GM12874 (cell line): ENCODE measurements around the gene COL11A1.

ENCODE experiments used
- TF ChIP-seq, protein P1 (sequence below): IDR thresholded peaks from 2 replicates; pipeline ENCODE4 v1.5.1; 2011; ENCODE audit warnings: low read depth, mild to moderate bottlenecking, control low read depth, low read length, moderate library complexity; ENCODE audit not compliant: insufficient read depth

The COL11A1 gene

DNA sequence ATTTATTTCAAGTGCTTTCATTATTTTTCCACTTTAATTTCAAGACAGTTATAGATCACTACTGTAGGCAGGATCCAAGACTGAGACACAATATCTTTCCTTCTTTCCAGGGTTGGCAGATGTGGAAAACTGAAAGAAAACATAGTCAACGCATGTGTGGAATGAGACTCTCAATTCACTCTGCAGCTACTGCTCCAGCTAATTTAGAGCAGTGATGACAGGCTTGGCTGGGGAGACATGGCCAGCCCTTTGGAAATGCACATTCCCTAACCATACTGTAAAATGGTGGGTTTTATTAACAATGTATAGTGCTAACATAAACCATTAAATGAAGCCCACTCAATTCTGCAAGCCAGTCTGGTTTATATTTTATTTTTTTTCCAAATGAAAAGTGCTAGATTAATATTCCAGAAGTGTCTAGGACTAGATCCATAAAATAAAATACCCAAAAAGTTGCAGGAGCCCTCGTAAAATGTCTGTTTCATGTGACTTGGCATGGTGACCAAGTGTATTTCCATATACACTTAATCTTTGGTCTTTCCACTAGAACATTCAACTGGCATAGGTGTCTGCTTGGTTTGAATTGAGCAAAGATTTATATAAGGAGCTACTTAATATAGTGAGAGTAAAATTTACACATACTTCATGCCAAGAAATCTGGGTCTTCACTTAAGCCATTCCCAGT lies 32.9 kb downstream of the COL11A1 start:
- TF ChIP-seq, protein P1, sequence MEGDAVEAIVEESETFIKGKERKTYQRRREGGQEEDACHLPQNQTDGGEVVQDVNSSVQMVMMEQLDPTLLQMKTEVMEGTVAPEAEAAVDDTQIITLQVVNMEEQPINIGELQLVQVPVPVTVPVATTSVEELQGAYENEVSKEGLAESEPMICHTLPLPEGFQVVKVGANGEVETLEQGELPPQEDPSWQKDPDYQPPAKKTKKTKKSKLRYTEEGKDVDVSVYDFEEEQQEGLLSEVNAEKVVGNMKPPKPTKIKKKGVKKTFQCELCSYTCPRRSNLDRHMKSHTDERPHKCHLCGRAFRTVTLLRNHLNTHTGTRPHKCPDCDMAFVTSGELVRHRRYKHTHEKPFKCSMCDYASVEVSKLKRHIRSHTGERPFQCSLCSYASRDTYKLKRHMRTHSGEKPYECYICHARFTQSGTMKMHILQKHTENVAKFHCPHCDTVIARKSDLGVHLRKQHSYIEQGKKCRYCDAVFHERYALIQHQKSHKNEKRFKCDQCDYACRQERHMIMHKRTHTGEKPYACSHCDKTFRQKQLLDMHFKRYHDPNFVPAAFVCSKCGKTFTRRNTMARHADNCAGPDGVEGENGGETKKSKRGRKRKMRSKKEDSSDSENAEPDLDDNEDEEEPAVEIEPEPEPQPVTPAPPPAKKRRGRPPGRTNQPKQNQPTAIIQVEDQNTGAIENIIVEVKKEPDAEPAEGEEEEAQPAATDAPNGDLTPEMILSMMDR: no peak

DNA sequence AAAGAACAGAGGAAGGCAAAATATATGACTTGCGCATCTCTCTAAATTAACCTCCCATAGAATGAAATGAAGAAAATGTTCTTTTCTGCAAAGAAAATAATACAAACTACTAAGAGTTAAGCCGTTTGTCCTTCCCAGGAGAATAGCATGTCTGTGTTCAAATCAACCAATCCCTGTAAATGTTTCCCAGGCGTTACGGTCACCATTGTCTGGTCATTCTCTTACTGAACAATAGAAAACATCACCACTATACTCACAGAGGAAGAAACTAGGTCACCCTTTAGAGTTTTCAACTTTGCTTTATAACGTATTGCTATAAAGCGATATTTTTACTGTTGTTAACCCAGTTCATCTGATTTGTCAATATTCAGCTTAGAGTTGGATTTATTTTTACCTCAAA lies 34.1 kb downstream of the COL11A1 start:
- TF ChIP-seq, protein P1: no peak

DNA sequence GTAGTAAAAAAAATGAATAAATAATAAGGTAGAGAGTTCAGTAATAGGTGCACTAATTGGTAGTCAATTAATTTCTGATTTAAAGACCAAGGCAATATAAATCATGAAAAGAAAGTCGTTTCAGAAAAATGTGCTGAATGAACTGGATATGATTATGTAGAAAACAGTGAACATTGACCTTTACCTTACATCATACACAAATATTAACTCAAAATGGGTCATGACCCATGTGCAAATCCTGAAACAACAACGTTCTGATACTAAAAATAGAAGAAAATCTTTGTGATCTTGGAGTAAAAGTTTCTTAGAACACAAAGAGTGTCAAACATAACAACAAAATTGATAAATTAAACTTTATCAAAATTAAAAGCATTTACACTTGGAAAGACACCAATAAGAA lies 39.1 kb downstream of the COL11A1 start:
- TF ChIP-seq, protein P1: no peak

DNA sequence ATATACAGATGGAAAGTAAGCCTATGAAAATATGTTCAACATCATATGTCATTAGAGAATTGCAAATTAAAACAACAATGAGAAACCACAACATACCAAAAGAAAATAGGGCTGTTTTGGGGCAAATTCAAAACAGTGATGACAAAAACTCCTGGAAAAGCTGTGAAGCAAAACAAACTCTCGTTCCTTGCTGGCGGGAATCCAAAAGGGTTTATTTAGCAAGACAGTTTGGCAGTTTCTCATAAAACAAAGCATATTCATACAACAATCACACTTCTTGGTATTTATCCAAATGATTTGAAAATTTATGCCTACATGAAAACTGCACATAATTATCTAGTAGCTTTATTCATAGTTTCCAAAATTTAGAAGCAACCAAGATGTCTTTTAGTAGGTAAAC lies 44.4 kb downstream of the COL11A1 start:
- TF ChIP-seq, protein P1: no peak

DNA sequence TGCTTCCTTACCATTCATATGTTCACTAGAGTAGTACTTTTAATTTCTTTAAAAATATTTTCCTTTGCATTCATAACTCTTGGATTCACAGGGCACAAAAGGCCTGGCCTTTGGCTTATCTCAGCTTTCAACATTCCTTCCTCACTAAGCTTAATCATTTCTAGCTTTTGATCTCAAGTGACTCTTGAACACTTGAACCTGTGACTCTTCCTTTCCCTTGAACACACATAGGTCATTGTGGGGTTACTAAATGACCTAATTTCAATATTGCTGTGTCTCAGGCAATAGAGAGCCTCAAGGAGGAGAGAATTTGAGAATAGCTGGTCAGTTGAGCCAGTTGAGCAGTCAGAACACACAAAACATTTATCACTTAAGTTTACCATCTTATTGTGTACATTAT lies 49.9 kb downstream of the COL11A1 start:
- TF ChIP-seq, protein P1: no peak

DNA sequence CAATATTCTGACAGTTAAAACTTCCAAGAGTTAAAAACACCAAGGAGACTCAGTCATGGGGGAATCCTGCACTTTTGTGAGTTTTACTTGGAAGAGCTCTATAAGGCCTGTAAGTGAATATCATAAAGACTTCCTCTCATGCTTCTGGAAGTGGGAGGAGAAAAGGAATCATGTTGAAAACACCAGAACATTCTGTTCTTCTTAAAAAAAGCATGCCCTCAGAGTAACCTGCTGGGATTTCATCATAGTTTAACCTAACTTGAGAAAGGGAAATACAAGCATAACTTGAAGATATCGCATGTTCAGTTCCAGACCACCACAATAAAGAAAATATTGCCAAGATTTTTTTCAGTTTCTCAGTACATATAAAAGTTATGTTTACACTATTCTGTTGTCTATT lies 51.9 kb downstream of the COL11A1 start:
- TF ChIP-seq, protein P1: no peak

DNA sequence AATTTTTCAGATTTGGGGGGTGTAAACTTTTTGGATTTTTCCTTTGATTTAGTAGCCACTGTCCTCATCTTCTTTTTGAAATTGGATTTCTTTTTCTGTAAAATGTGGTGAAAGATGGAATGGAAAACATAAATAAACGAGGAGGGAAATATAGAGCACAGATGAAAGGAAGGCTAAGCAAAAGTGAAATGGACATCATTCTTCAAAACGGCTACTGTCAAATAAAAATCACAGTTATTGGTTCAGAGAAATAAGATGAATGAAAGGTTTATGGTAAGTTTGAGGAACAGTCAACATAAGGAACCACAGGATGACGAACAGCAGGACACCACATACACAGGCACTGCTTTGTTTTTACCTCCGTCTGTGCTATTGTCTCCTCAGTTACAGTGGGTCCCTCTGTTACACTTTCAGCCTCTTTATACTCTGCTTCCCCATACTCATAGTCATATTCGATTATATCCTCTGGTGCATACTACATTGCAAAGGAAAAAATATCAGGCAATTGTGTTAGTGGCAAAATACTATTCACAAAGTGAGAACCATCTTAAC lies 82.4 kb downstream of the COL11A1 start:
- TF ChIP-seq, protein P1: no peak
